HG02678 (cell line): ENCODE measurements around the gene CTCF.

Source experiments
- ATAC-seq: cut with Tn5 transposase; IDR thresholded peaks from one replicate; pipeline ENCODE4 v1.9.1; 2021; ENCODE audit warnings: mild to moderate bottlenecking, moderate library complexity; ENCODE audit not compliant: unreplicated experiment

CTCF gene

DNA sequence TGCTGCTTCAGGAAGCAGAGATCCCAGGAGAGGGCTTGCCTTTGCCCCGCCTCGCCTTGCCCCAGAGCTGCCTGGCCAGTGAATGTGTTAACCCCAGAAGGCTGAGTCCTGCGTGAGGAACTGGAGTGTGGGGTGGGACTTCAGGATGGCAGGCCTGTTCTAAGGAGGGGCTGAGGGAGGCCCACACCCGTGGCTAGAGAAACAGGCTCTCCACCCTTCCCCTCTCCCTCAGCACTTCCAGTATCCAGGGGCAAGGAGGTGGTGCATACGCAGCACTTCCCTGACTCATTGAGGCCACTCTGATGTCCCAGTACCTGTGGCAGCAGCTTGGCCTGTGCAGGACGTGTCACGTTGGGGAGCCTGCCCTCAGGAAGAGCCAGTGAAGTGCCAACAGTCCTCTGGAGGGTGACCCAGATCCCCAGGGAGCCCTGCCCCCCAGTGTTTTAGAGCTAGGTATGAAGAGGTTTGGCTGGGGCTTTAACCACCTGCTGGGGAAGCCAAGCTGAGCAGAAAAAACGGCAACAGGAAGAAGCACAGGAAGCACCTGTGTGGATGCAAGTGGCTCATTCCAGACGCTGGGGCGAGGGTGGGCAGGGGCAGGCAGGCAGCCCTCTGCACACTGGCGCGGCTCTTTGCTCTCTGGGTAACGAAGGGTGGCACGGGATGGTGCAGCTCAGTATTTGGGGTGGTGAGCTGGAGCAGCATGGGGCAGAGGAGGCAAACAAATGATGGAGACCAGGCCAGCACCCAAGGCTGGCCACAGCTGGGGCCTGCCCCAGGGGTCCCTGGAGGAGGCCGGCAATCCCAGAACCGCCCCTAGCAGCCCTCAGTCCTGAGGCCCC, 14.7 kb upstream of the CTCF start:
- ATAC-seq = peak; percentile 42

DNA sequence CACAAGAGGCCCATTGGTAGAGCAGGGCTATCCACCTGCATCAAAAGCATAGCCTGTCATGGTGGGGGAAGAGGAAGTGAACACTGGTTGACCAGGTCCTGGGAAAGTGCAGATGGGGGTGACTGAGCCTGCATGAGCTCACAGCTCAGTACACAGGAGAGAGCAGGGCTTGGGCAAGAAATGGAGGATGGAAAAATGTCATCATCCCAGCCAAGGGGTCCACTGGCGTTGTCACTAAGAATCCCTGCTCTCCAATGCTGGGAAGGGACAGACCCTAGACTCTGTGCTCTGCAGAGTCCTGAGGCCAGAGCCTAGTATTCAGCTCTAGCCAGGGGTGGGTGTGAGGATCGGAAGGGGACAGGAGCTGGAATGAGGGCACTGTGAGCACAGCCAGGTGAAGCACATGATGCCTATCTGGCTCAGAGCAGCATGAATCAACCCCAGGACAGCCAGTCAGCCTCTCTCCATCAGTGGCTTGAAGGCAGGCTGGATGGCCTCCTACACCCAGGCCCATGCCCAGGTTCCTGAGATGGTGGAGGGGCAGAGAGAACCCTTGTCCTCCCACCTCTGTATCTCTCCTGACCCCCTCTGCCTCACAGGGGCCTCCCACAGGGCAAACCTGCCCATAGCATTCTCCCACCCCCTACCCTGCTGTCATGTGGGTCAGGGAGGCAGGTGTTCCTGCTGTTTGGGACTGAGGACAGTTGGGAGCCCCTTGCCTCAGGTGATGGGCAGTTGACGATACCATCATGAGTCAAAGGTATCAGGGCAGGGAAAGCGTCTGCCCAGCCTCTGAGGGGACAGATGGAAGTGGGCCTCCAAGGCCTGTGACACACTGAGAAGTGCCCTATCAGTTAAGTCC, 13.8 kb upstream of the CTCF start:
- ATAC-seq = peak; percentile 32

DNA sequence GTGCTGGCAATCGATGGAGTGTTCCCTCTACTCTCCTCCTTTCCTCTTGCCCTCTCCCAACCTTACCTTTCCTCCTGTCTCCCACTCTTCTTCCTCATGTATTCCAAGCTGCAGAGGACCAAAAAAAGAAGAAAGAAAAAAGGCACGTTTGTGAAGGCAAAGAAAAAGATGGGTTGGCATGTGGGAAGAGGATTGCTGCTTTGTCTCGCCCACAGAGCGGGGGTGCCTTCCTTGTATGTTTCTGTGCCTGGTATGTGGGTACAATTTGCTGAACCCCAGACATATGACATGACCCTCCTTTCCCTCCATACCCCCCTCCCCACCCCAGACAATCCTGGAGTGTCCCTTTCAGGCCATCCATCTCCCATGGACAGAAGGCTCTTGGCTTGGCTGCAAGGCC, 13.1 kb upstream of the CTCF start:
- no peak for ATAC-seq

DNA sequence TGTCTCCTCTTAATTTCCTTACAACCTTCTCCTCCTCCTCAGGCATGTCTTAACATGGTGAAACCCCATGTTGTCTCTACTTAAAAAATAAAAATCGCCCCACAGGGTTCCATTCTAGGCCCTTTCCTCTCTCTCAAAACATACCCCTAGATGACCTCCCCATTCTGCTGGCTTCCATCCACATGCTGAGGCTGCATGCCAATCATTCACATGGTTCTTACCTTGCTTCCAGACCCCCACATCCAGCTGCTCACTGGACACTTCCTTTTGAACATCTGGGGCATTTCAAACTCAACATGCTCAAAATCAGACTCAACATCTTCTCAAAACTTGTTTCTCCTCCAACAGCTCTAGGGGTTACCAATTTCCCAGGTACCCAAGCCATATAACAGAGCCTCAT, 12.4 kb upstream of the CTCF start:
- no peak for ATAC-seq

DNA sequence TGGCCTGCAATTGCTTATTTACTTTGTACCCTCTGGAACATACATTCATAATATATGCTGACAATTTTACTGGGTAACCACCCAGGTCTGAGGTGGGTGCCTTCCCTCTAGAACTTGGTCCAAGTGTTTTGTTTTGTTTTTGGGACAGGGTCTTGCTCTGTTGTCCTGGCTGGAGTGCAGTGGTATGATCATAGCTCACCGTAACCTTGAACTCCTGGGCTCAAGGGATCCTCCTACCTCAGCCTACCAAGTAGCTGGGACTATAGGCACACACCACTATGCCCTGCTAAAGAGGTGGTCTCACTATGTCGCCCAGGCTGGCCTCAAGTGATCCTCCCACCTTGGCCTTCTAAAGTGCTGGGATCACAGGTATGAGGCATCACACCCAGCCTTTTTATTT, 11.2 kb upstream of the CTCF start:
- ATAC-seq = no peak

DNA sequence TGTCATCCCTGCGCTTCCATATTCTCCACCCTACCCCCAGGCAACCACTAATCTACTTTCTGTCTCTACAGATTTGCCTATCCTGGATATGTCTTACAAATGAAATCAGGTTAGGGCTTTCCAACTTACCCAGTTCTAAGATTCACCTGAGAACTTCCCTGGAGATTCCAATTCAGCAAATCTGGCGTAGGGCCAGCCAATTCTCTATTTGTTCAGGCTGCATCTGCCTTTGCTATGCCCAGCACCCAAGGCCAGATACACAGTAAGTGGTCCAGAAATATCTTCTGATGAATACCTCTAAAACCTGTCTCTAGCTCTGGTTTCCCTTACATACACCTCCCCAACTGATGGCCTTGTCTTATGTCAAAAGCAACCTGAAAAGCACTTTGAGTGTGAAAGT, 10.4 kb upstream of the CTCF start:
- ATAC-seq = no peak

DNA sequence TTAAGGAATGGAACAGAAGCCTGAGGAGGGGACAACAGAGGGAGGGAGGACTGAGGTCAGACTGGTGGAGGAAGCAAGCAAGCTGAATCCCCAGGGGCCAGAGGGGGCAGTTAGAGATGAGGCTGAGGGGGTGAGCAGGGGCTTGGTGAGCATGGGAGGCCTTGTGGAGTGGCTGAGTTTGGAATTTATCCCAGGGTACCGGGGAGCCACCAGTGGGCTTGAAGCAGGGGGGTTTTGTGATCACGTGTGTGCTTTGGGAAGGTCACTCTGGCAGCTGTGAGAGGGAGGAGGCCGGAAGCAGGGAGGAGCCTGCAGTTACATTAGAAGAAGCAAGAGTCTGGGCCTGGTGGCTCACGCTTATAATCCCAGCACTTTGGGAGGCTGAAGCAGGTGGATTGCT, 9.8 kb upstream of the CTCF start:
- ATAC-seq = no peak

DNA sequence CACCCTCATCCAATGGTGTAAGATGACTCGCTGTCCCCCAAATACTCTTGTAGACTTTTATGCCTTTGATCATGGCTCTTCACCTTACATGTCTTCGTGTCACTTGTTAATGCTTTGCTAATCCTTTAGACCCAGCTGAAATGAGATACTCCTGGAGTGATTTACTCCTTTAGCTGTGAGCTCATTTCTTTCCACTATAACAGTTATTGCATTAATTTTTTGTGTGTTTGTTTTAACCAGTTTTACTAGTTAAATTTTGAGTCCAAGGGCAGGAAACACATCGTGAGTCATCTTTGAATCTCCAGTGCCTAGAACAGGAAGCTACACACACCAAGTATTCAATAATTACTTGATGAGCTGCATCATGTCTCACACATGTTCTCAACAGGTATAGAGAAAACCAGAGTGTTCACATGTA, 6.5 kb upstream of the CTCF start:
- ATAC-seq = no peak

DNA sequence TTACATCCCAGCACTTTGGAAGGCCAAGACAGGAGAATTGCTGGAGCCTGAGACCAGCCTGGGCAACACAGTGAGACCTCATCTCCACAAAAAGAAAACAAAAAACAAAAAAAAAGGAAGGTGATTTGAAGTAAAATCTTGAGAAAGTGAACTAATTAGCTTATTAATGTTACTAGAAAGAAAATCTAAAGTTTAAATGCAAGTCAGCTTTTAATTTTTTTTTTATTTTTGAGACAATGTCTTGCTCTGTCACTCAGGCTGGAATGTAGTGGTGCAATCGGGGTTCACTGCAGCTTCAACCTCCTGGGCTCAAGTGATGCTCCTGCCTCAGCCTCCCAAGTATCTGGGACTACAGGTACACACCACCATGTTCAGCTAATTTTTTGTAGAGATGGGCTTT, 3.5 kb upstream of the CTCF start:
- ATAC-seq = no peak

DNA sequence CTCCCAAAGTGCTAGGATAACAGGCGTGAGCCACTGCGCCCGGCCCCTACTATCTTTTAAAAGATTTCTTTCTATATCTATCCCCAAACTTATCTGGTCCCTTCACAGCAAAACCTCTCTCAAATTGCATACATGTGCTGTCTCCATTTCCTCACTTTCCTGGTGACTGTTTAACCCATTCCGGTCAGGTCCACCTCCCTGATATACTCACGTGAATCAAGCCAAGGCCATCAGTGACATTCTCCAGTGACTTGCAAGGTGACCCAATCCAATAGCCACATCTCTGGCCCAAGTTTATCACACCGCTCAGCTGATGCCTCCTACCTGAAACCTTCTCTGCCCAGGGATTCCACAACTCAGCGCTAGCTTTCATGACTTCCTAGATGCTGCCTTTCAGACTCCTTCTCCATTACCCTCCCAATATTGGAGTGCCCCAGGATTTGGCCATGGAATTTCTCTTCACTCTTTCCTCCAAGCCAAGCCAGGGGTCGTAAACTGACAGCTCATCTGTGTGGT, 1.4 kb upstream of the CTCF start:
- no peak for ATAC-seq

DNA sequence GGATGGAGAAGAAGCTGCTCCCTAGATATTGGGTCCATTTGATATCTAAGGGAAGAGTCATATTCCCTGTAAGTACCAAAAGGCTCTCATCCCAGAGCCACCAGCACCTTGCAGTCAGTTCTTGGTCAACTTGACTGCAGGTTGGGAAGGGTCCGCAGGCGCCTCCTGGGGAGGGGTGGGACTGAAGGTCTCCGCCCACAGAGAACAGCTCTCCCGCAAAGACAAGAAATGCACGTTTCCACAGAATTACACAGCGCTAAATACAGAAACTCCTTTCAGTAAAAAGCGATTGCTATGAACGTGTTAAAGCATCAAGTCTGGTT, 864 bp upstream of the CTCF start:
- no peak for ATAC-seq

DNA sequence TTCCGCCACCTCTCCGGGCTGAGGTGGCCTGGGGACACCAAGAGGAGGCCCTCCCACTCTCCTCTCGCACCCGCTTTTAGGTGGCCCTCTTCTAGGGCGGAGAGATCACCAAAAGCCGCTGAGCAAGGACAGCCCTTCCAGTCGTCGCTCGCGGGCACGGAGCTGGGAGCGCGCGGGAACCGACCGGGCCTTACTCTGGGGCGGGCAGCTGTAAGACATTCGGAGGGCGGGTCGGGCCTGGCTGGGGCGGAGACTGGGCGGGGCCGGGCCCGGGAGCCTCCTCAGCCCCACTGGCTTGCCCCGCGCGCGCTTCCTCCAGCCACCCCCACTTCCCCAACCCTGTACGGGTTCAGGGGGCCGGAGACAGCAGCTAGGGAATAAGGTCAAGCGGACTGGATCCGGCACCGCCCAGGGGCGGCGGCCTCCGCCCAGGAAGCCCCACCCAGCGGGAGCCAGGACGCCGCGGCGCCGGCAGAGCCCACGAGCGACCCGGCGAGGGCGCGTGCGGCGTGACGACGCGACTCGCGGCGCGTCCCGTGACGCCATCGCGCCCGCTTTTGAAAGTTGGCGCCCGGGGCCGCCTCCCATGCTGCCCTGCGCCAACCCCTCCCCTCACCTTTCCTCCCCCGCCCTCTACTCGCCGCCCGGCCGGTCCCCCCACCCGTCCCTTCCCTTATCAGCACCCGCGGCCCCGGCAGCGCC, 351 bp upstream of the CTCF start:
- ATAC-seq = peak; percentile 83

DNA sequence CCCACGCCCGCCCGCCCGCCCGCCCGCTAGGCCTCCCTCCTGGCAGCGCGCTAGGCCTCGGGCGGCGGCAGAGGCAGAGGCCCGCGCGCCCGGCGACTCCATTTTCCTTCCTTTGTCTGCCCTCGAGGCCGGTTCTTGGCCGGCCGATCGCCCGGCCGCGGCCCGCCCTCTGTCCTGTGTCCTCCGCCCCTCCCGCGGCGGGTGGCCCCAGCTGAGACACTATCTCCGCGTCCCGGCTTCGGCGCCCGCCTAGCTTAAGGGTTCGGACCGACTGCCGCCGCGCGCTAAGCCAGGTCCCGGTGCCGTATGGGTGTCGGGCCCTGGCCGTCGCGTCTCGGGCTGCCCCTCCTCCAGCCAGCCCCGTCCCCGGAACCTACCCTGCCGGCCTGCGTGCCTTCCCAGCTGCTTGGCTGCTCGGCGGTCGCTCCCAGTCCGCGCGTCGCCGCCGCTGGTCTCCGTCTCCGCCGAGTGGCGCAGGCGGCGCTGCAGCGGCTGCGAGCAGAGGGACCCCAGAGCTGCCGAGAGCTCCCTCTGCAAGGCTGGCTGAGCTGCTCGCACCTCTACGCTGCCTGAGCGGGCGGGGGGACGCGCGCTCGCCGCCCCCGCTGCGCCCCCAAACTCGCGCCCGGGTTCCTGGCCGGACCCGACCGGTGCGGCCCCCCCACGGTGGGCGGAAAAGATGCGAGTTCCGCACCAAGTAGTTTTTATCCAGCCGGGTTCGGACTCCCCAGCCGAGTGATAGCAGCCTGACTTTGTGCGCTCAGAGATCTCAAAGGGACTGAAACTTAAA, 787 bp downstream of the CTCF start:
- peak; percentile 8 for ATAC-seq

DNA sequence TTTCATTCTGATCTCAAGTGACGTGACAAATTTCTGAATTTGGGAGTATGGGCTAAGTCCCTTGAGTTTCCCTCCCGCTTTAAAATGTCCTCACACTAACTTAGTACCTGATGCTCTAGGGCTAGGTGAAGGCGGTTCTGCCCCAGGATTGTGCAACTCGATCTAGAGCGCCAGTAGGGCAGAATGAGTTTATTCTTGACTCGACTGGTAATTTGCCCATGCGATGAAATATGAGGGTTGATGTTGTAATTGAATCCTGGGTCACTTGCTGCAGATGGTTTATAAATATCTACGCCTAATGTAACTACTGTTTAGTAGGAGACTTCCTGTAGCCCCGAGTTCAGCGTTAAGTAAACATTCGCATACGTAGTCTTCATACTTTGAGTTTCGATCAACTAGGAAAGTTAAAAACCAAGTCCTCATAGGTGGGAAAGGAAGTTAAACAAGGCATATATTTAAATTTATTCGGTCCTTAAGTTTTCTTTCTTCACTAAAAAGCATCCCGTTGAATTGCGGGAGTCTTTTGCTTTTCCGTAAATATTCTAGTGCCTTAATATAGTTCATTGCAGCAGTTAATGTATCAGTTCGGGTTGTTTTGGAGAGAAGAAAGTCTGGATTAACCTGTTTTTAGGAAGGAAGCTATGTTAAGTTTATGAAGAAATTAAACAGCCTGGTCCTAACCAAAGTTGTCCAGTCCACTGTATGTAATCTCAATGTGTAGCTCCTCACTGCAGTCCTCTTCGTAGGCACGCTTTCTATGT, 1.6 kb downstream of the CTCF start:
- ATAC-seq = no peak

DNA sequence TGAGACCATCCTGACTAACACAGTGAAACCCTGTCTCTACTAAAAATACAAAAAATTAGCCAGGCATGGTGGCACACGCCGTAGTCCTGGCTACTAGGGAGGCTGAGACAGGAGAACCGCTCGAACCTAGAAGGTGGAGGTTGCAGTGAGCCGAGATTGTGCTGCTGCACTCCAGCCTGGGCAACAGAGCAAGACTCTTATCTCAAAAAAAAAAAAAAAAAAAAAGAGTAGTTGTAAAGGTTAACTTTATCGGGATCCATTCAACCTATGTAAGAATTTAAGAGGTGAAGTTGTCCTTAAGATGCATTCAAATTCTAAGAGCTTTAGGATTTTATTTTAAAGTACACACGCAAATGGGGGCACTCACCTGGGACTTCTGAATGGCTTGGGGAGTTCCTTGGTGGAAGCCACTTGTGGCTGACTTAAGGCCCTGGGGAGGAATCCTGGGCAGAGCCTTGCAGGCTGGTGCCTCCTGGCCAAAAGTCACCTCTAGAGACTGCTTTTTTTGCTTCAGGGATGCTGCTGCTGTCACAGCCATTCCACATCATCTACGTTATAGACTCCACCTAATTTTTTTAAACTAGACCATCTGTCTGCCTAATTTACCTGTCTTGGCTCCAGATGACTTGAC, 3.3 kb downstream of the CTCF start:
- no peak for ATAC-seq

DNA sequence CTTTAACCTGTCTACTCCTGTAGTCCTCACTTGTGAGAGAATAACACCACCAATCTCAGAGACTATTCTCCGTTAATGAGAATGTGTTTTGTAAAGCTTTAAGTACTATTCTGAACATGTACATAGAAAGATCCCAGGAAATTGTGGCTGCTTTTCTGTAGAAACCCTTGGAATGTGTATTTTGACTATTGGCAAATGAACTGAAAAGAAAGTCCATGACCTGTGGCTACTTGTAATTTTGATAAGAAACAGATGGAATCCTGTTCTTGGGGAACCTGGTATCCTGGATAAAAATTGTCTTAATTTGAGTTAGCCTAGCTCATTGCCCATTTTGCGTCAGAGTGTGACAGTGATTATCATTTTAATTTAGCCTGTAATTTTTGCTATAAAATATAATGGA, 9.1 kb downstream of the CTCF start:
- no peak for ATAC-seq

DNA sequence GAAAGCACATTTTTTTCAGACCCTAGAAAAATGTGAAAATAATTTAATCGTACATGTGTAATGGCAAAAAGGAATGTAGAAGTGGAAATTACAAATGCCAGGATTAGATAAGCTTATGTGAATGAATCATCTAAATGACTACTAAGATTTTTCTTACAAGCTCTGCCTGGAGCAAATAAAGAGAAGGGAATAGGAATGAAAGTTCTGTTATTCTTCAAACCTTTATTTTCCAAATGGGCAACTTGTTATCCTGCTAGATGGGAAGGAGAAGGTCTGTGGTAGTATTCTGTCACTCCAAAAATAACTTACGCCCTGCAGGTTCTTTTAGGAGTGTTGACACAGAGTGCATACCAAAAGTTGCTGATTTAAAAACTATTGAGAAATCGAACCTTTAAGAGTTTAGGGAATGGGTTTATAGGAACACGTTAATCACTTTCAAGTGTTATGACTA, 9.7 kb downstream of the CTCF start:
- ATAC-seq = no peak

DNA sequence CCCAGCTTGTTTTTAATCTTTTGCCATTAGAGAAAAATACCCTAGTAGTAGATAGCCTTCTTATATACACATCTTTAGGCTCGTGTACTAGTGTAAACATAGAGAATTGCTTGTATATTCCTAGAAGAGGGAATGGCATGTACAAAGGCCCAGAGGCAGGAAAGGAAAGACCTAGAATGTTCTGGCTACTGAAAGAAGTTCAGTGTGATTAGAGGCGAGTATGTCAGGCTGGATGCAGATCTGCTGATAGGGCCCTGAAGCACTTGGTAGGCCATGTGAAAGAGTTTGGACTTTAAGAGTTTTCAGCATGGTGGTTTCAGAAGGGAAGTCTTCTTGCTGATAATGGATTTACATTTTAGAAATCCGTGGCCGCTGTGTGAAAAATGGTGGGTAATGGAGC, 17.4 kb downstream of the CTCF start:
- ATAC-seq = no peak

DNA sequence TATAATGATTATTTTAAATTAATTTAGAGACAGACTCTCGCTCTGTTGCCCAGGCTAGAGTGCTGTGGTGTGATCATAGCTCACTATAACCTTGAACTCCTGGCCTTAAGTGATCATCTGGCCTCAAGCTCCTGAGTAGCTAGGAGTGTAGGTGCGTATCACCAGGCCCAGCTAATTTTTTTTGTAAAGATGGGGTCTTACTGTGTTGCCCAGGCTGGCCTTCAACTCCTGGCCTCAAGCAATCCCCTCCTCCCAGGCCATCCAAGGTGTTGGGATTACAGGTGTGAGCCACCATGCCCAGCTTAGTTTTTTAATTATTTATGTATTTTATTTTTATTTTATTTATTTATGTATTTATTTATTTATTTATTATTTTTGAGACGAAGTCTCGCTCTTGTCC, 17.9 kb downstream of the CTCF start:
- ATAC-seq = no peak
